Naive thymus-derived CD8-positive, alpha-beta T cell (primary cell): Measurements from ENCODE around the gene KRT23. TPM values are rescaled to one million over a fixed set of nuclear protein-coding genes. Genes with fewer than 3 reads are reported as not detected.

ENCODE experiments used
- ATAC-seq, 2 donors: fragments of 150-1000 bp; cut with Tn5 transposase in 1 of 2; sonication (Bioruptor Pico), chemical (Tn5 transposase) in 1 of 2; 1 replicate in 1 of 2; 2 replicates in 1 of 2; pipeline ENCODE4 v1.10.0; 2021; ENCODE audit warnings: mild to moderate bottlenecking in 2 of 2, moderate library complexity in 2 of 2
- POLR2A ChIA-PET: fragments of 350-600 bp; sonication (Branson Sonifier 250); formaldehyde crosslinking; loops from one replicate; lab custom pipeline; 2021; ENCODE audit warnings: antibody characterized with exemption; lab: Charles Lee
- DNase-seq, 10 donors: peaks; one replicate each; pipeline versions ENCODE4 v3.0.0 to v3.0.0-alpha.2; 2020 to 2022
- H3K27ac Mint-ChIP-seq, 10 donors: one replicate each; pipeline ENCODE4 v1.8.0; 2020 to 2022; ENCODE audit warnings: mild to moderate bottlenecking in 10 of 10, mixed read lengths in 10 of 10, moderate library complexity in 4 of 10, inconsistent platforms in 1 of 10
- H3K27me3 Mint-ChIP-seq, 5 donors: one replicate each; pipeline ENCODE4 v1.8.0; 2021 to 2022; ENCODE audit warnings: mixed read lengths in 5 of 5
- H3K36me3 Mint-ChIP-seq, 3 donors: one replicate each; pipeline ENCODE4 v1.8.0; 2020 to 2022; ENCODE audit warnings: mixed read lengths in 3 of 3, mild to moderate bottlenecking in 2 of 3, inconsistent platforms in 1 of 3
- H3K4me1 Mint-ChIP-seq, 4 donors: one replicate each; pipeline ENCODE4 v1.8.0; 2021 to 2022; ENCODE audit warnings: mixed read lengths in 4 of 4
- H3K4me3 Mint-ChIP-seq, 10 donors: one replicate each; pipeline ENCODE4 v1.8.0; 2020 to 2022; ENCODE audit warnings: mild to moderate bottlenecking in 10 of 10, mixed read lengths in 10 of 10, moderate library complexity in 6 of 10, inconsistent platforms in 1 of 10
- H3K9me3 Mint-ChIP-seq, 9 donors: one replicate each; pipeline ENCODE4 v1.8.0; 2020 to 2022; ENCODE audit warnings: mixed read lengths in 9 of 9, mild to moderate bottlenecking in 3 of 9, inconsistent platforms in 1 of 9, moderate library complexity in 1 of 9
- polyA plus RNA-seq, 3 donors: library from polyadenylated mRNA; unstranded; fragments of 300-500 nt; fragmentation: Illumina TruSeq; gene quantifications; one replicate each; pipeline ENCODE4 v1.2.3, GENCODE V29; 2021
- total RNA-seq, 8 experiments: library from RNA in 2 of 8; stranded (reverse) in 2 of 8; gene quantifications; one replicate each; pipeline ENCODE4 v1.2.3 and lab custom pipeline; 2021 to 2026

The KRT23 gene
- total and polyA plus RNA-seq, 5 experiments from 2014 or later, result not detected

DNA sequence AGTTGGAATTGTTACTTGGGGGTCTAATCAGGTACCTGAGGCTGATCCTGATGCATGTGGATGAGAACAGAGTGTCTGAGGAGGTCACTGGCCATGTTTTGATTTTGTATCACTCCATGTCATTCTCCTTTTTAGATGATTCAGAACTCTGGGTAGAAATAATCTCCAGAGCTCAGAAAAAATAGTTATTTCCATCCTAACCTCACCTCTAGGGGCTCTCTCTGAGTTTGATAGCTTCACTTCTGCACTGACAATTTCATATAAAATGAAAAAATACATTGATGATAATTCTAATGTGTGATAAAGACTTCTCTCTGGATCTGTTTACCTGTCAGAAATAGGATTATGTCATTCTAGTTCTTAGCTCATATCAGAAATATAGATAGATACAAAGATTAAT is 64.2 kb downstream of the KRT23 start:
- Mint-ChIP-seq H3K4me1 (no peaks in the 10 kb centered on the region), H3K9me3 (no peaks in the 10 kb centered on the region), H3K27me3 (peaks cover 8 to 30% (median 18%) of the 10 kb centered on the region in 5 donors), H3K36me3 (no peaks in the 10 kb centered on the region), H3K27ac (no peak overlapping the region), H3K4me3 (no peak overlapping the region)
- POLR2A ChIA-PET, result no interaction called here
- ATAC-seq (no peak), DNase-seq (no peak)

Other genes starting within 250 kb of the KRT23 start
Only the 30 nearest of the 33 such genes appear.
- gene KRT25, start 182.3 kb downstream of the KRT23 start, total RNA-seq, result not detected
- not detected for gene KRT25, start 182.3 kb downstream of the KRT23 start, polyA plus RNA-seq
- not detected for gene KRT26, start 165.4 kb downstream of the KRT23 start, total RNA-seq
- not detected for gene KRT26, start 165.4 kb downstream of the KRT23 start, polyA plus RNA-seq
- not detected for gene KRT27, start 155.1 kb downstream of the KRT23 start, total RNA-seq
- not detected for gene KRT27, start 155.1 kb downstream of the KRT23 start, polyA plus RNA-seq
- not detected for gene KRT28, start 137.7 kb downstream of the KRT23 start, total RNA-seq
- not detected for gene KRT28, start 137.7 kb downstream of the KRT23 start, polyA plus RNA-seq
- 10 to 100 TPM; 47.8 to 53.7 TPM for gene KRT10, start 115.0 kb downstream of the KRT23 start, total RNA-seq
- 100 to 1,000 TPM; 185 to 239 (median 204) TPM for gene KRT10, start 115.0 kb downstream of the KRT23 start, polyA plus RNA-seq
- gene KRT12, start 70.4 kb downstream of the KRT23 start, total RNA-seq, result not detected
- gene KRT12, start 70.4 kb downstream of the KRT23 start, polyA plus RNA-seq, result not detected
- not detected for gene KRT20, start 52.4 kb downstream of the KRT23 start, total RNA-seq
- gene KRT20, start 52.4 kb downstream of the KRT23 start, polyA plus RNA-seq, result not detected
- gene KRT39, start 29.3 kb upstream of the KRT23 start, total RNA-seq, result not detected
- gene KRT39, start 29.3 kb upstream of the KRT23 start, polyA plus RNA-seq, result not detected
- not detected for gene KRT40, start 46.7 kb upstream of the KRT23 start, total RNA-seq
- not detected for gene KRT40, start 46.7 kb upstream of the KRT23 start, polyA plus RNA-seq
- gene KRTAP3-3, start 56.5 kb upstream of the KRT23 start, total RNA-seq, result not detected
- not detected for gene KRTAP3-3, start 56.5 kb upstream of the KRT23 start, polyA plus RNA-seq
- gene KRTAP3-2, start 62.3 kb upstream of the KRT23 start, total RNA-seq, result not detected
- not detected for gene KRTAP3-2, start 62.3 kb upstream of the KRT23 start, polyA plus RNA-seq
- not detected for gene KRTAP3-1, start 71.5 kb upstream of the KRT23 start, total RNA-seq
- not detected for gene KRTAP3-1, start 71.5 kb upstream of the KRT23 start, polyA plus RNA-seq
- gene KRTAP1-5, start 89.6 kb upstream of the KRT23 start, total RNA-seq, result not detected
- not detected for gene KRTAP1-5, start 89.6 kb upstream of the KRT23 start, polyA plus RNA-seq
- not detected for gene KRTAP1-4, start 92.5 kb upstream of the KRT23 start, total RNA-seq
- gene KRTAP1-4, start 92.5 kb upstream of the KRT23 start, polyA plus RNA-seq, result not detected
- not detected for gene KRTAP1-3, start 97.2 kb upstream of the KRT23 start, total RNA-seq
- not detected for gene KRTAP1-3, start 97.2 kb upstream of the KRT23 start, polyA plus RNA-seq
- gene KRTAP1-1, start 103.8 kb upstream of the KRT23 start, total RNA-seq, result not detected
- gene KRTAP1-1, start 103.8 kb upstream of the KRT23 start, polyA plus RNA-seq, result not detected
- gene KRTAP2-1, start 109.7 kb upstream of the KRT23 start, total RNA-seq, result not detected
- not detected for gene KRTAP2-1, start 109.7 kb upstream of the KRT23 start, polyA plus RNA-seq
- gene KRTAP2-2, start 117.6 kb upstream of the KRT23 start, total RNA-seq, result not detected
- not detected for gene KRTAP2-2, start 117.6 kb upstream of the KRT23 start, polyA plus RNA-seq
- gene KRTAP2-3, start 122.5 kb upstream of the KRT23 start, total RNA-seq, result not detected
- not detected for gene KRTAP2-3, start 122.5 kb upstream of the KRT23 start, polyA plus RNA-seq
- not detected for gene KRTAP2-4, start 128.2 kb upstream of the KRT23 start, total RNA-seq
- not detected for gene KRTAP2-4, start 128.2 kb upstream of the KRT23 start, polyA plus RNA-seq
- gene KRTAP4-7, start 146.5 kb upstream of the KRT23 start, total RNA-seq, result not detected
- gene KRTAP4-7, start 146.5 kb upstream of the KRT23 start, polyA plus RNA-seq, result not detected
- not detected for gene KRTAP4-8, start 160.5 kb upstream of the KRT23 start, total RNA-seq
- not detected for gene KRTAP4-8, start 160.5 kb upstream of the KRT23 start, polyA plus RNA-seq
- not detected for gene KRTAP4-16, start 164.6 kb upstream of the KRT23 start, total RNA-seq
- not detected for gene KRTAP4-16, start 164.6 kb upstream of the KRT23 start, polyA plus RNA-seq
- not detected for gene KRTAP4-9, start 167.7 kb upstream of the KRT23 start, total RNA-seq
- gene KRTAP4-9, start 167.7 kb upstream of the KRT23 start, polyA plus RNA-seq, result not detected
- not detected for gene KRTAP4-11, start 180.7 kb upstream of the KRT23 start, total RNA-seq
- not detected for gene KRTAP4-11, start 180.7 kb upstream of the KRT23 start, polyA plus RNA-seq
- not detected for gene KRTAP4-12, start 186.5 kb upstream of the KRT23 start, total RNA-seq
- under 1 TPM in 1 of 3 donors, not detected in 2; 0.15 TPM for gene KRTAP4-12, start 186.5 kb upstream of the KRT23 start, polyA plus RNA-seq
- not detected for gene KRTAP4-6, start 202.9 kb upstream of the KRT23 start, total RNA-seq
- gene KRTAP4-6, start 202.9 kb upstream of the KRT23 start, polyA plus RNA-seq, result not detected
- not detected for gene KRTAP4-5, start 212.2 kb upstream of the KRT23 start, total RNA-seq
- gene KRTAP4-5, start 212.2 kb upstream of the KRT23 start, polyA plus RNA-seq, result not detected
- not detected for gene KRTAP4-4, start 223.1 kb upstream of the KRT23 start, total RNA-seq
- gene KRTAP4-4, start 223.1 kb upstream of the KRT23 start, polyA plus RNA-seq, result not detected
- not detected for gene KRTAP4-3, start 230.6 kb upstream of the KRT23 start, total RNA-seq
- gene KRTAP4-3, start 230.6 kb upstream of the KRT23 start, polyA plus RNA-seq, result not detected